ENCODE measurements around the gene MEP1A.

Gene MEP1A, protein sequence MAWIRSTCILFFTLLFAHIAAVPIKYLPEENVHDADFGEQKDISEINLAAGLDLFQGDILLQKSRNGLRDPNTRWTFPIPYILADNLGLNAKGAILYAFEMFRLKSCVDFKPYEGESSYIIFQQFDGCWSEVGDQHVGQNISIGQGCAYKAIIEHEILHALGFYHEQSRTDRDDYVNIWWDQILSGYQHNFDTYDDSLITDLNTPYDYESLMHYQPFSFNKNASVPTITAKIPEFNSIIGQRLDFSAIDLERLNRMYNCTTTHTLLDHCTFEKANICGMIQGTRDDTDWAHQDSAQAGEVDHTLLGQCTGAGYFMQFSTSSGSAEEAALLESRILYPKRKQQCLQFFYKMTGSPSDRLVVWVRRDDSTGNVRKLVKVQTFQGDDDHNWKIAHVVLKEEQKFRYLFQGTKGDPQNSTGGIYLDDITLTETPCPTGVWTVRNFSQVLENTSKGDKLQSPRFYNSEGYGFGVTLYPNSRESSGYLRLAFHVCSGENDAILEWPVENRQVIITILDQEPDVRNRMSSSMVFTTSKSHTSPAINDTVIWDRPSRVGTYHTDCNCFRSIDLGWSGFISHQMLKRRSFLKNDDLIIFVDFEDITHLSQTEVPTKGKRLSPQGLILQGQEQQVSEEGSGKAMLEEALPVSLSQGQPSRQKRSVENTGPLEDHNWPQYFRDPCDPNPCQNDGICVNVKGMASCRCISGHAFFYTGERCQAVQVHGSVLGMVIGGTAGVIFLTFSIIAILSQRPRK

DNA sequence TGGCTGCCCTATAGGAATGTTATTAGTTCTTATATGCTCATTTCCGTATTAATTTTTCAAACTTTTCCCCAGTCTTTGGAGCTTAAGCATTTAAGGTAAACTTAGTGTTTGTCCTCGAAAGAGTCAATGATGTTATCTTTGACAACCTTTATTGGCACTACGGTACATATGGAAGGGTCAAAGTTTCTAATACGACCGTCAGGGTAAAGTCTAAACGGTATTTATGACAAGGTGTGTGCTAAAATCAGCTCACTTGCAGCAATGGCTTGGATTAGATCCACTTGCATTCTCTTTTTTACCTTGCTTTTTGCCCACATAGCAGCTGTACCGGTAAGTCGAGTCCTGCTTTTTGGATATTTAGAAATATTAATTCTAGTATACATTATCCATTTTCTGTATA is at the start of gene MEP1A:
Gene MEP1A, plus strand, starts transcription at position 252 of the 400 bp plus-strand sequence. Its CDS starts 10 bp downstream, at position 262.
- TF ChIP-seq GATA2 (IDR thresholded peaks at IDR 0.05; ENCODE audit: low read depth, low read length) (no peak), GATA3 (IDR thresholded peaks at IDR 0.05; ENCODE audit: low read depth, low read length) (no peak)

- TF ChIP-seq GATA3 (IDR thresholded peaks at IDR 0.05; ENCODE audit: low read depth, low read length) (no peak), GATA2 (IDR thresholded peaks at IDR 0.05; ENCODE audit: low read depth, low read length) (no peak)
These were observed 49.6 kb upstream of the MEP1A start for GRCh38 chr6:46743425-46744158.

DNA sequence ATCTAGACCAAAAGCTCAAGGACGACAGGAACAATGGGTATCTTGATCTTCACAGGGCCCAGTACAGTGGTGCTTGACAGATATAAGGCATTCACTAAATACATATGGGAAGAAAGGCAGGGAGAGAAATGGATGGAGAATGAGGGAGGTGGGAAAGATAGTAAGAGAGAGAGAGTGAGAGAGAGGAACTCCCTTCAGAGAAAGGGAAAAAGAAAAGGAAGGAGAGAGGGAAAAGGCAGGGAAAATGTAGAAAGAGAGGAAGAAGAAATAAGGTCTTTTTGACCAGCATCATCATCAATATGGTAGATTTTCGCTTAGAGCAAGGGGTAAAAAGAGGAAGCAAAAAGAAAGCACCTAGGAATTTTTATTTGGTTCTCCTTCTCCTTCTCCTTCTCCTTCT is 47.2 kb upstream of the MEP1A start:
- TF ChIP-seq GATA3 (IDR thresholded peaks at IDR 0.05; ENCODE audit: low read depth, low read length) (no peak), GATA2 (IDR thresholded peaks at IDR 0.05; ENCODE audit: low read depth, low read length) (no peak)

- TF ChIP-seq GATA3 (IDR thresholded peaks at IDR 0.05; ENCODE audit: low read depth, low read length) (no peak), GATA2 (IDR thresholded peaks at IDR 0.05; ENCODE audit: low read depth, low read length) (no peak)
These were observed 46.5 kb upstream of the MEP1A start, which contains the start of gene ANKRD66 for GRCh38 chr6:46746696-46747095. TSS of gene ANKRD66 (plus strand) at chr6:46746933. CDS start at chr6:46751949, 5,016 bp downstream.

DNA sequence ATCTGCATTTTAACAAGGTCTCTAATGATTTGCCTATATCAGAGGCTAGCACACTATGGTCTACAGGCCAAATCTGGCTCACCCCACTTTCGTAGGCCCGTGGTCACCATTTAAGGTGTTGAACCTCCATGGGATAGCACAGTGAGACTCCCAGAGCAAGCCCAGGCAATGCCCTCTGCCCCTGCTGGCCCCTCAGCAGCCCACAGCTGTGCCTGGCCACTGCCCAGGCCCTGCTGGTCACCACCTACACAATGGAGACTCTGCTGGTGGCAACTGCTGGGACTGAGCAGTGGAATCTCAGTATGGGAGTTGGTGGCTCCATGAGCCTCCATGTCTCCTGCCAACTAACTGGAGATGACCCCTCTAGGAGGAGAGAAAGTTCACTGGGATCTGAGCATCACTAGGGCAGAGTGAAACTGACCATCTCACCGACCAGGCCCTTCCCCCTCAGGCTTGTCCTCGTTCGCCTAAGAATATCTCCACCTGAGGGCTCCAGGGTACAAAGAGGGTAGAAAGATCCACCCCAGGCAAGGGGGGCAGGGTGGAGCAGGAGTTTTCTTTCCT is 44.2 kb upstream of the MEP1A start:
- TF ChIP-seq GATA2 (IDR thresholded peaks at IDR 0.05; ENCODE audit: low read depth, low read length) (no peak), GATA3 (IDR thresholded peaks at IDR 0.05; ENCODE audit: low read depth, low read length) (no peak)

DNA sequence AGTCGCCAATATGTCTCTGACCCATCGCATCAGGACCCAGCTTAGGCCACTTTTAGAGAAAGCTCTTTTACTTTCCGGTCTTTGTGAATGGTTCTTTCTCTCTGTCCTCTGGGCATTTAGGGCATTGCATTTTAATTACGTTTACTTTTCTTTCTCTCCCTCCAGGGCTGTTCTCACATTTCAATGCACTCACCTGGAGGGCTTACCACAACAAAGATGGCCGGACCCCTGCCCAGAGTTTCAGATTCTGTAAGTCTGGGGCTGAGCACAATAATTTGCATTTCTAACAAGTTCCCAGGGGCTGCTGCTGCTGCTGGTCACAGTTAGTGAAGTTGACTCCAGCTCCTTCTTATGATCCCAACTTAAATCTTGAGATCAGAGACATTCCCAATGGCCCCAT is 43.5 kb upstream of the MEP1A start:
- TF ChIP-seq GATA2 (IDR thresholded peaks at IDR 0.05; ENCODE audit: low read depth, low read length) = no peak
- no peak for TF ChIP-seq GATA3 (IDR thresholded peaks at IDR 0.05; ENCODE audit: low read depth, low read length)

- TF ChIP-seq GATA3 (IDR thresholded peaks at IDR 0.05; ENCODE audit: low read depth, low read length) = no peak
- TF ChIP-seq GATA2 (IDR thresholded peaks at IDR 0.05; ENCODE audit: low read depth, low read length) = no peak
These were observed 41.5 kb upstream of the MEP1A start for GRCh38 chr6:46751658-46752057.

DNA sequence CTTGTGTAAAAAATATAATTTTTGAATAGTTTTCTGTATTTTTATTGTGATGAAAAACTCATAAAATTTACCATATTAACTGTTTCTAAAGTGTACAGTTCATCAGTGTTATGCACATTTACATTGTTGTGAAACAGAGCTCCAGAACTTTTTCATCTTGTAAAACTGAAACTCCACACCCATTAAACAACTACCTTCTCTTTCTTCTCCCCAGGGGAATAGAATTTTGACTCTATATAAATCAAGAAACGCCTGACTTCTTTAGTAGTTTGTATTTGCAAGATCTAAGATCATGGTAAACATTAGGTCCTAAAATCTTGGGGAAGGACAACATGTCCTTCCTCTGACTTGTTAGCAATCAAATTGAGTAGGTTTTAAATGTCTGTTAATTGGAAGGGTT is 37.3 kb upstream of the MEP1A start:
- no peak for TF ChIP-seq GATA3 (IDR thresholded peaks at IDR 0.05; ENCODE audit: low read depth, low read length)

- TF ChIP-seq GATA3 (IDR thresholded peaks at IDR 0.05; ENCODE audit: low read depth, low read length) (no peak), GATA2 (IDR thresholded peaks at IDR 0.05; ENCODE audit: low read depth, low read length) (no peak)
These were observed 36.5 kb upstream of the MEP1A start for GRCh38 chr6:46756469-46757213.

DNA sequence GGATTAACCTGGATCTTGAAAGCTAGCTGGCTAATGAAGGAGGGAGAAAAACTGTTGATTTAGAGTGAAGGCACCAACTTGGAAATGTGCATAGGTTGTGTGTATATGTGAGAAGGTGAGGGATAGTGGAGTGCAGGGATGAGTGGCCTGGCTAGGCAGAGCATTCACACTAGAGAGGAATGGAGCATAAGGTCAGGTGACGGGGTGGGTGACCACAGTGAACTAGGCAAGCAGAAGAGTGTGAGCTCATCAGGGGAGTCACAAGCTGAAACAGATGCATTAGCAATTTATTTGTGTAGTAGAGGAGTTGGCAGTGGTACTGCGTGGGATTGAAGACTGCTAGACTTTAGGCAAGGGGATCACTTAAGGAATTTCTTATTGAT is 36.0 kb upstream of the MEP1A start:
- TF ChIP-seq GATA3 (IDR thresholded peaks at IDR 0.05; ENCODE audit: low read depth, low read length) = no peak
- TF ChIP-seq GATA2 (IDR thresholded peaks at IDR 0.05; ENCODE audit: low read depth, low read length) = no peak

DNA sequence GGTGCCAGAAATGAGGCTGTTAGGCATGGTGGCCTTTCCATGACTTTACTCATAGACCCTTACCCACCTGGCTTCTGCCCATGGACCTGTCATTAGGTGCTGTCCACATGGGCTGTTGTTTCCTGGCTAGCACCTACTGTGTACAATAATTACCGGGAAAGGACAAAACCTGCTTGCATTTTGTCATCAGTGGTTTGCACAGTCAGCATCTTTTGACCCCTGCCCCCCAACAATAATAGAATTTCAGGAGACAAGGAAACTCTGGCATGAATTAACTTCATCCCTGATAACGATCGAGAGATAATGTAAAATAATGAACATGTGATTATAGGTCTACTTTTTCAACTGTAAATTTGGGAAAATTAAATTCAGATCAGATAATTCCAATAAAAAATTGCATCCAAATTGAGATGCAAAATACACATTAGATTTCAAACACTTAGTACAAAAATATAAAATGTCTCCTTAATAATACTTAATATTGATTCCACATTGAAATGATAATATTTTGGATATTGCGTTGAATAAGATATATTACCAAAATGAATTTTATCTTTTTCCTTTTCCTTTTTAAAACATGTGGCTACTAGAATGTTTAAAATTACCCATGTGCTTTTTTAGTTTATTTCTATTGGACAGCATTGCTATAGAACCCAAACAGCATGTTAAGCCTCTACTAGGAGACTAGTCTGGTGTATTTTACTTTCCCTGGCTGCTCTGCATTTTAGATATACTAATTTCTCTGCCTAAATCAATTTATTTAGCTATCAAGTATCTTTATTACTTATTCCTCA is 34.0 kb upstream of the MEP1A start:
- TF ChIP-seq GATA3 (IDR thresholded peaks at IDR 0.05; ENCODE audit: low read depth, low read length) (no peak), GATA2 (IDR thresholded peaks at IDR 0.05; ENCODE audit: low read depth, low read length) (no peak)

- no peak for TF ChIP-seq GATA2 (IDR thresholded peaks at IDR 0.05; ENCODE audit: low read depth, low read length)
- TF ChIP-seq GATA3 (IDR thresholded peaks at IDR 0.05; ENCODE audit: low read depth, low read length) = no peak
These were observed 32.3 kb upstream of the MEP1A start for GRCh38 chr6:46760925-46761324.

DNA sequence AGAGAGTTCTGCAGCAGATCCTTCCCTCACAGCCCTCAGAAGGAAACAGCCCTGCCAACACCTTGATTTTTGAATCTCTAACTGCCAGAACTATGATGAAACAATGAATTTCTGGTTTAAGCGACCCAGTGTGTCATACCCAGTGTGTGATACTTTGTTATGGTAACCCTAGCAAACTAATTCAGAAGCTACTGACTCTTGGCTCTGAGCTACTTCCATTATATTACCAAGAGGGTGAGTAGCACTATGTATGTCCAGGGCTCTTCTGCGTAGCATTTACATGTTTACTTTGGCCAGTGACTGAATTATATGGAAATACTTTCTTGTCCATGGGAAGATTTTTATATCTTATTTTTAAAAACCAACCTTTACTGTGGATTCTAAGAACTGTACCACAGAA is 29.7 kb upstream of the MEP1A start:
- TF ChIP-seq GATA3 (IDR thresholded peaks at IDR 0.05; ENCODE audit: low read depth, low read length) (no peak), GATA2 (IDR thresholded peaks at IDR 0.05; ENCODE audit: low read depth, low read length) (no peak)

Data from SH-SY5Y (cell line).